22Rv1 (cell line): Measurements from ENCODE around the gene DCUN1D2.

Experiments used
- CTCF ChIP-seq: fragments of 450-650 bp; IDR thresholded peaks from 2 replicates; pipeline ENCODE4 v1.5.1; 2017; ENCODE audit warnings: mild to moderate bottlenecking
- ZFX ChIP-seq: fragments of 450-650 bp; IDR thresholded peaks from 2 replicates; pipeline ENCODE4 v1.6.1; 2017; ENCODE audit warnings: antibody characterized with exemption, borderline replicate concordance

DNA sequence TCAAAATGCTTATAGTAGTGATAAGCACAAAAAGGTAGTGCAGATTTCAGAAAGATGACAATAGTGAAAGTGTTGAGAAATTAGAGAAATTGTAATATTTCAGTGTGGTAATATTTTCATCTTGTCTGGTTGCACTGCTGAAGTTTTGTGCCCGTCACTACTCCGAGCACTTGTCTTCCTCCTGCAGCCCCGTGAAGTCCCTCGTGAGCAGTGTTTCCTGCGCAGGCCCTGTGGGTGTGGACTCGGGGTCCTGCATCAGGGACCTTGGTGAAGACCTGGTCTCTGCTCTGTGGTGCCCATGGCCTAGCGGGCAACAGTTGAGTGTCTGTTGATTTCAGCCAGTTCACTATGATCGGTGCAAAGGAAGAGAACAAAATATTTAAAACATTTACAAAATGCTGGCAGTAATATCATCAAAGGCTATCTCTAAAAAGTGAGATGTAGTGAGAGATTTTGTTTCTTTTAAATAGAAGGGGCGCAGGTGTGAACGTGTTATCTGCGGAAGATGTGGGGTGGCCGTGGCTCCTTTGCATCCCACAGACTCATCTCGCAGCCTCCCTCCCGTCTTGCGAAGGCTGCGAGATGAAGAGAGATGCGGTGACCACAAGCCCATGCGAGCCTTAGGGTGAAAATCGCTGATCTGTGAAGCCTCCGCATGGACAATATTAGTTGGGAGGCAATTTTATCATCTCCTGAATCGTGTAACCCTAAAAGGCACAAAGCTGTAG lies 27.7 kb upstream of the DCUN1D2 start:
- no peak for TF ChIP-seq CTCF
- no peak for TF ChIP-seq ZFX
